Activated CD4-positive, alpha-beta T cell treated with anti-CD3 and anti-CD28 coated beads, Interleukin-2, amount 50 U/mL, for 24 hours (primary cell): Measurements from ENCODE around the gene ILKAP.

Source experiments
- DNase-seq, 2 donors: peaks; one replicate each; pipeline ENCODE4 v3.0.0-alpha.2; 2020; ENCODE audit warnings: low read depth in 1 of 2, low spot score in 1 of 2

ILKAP gene

DNA sequence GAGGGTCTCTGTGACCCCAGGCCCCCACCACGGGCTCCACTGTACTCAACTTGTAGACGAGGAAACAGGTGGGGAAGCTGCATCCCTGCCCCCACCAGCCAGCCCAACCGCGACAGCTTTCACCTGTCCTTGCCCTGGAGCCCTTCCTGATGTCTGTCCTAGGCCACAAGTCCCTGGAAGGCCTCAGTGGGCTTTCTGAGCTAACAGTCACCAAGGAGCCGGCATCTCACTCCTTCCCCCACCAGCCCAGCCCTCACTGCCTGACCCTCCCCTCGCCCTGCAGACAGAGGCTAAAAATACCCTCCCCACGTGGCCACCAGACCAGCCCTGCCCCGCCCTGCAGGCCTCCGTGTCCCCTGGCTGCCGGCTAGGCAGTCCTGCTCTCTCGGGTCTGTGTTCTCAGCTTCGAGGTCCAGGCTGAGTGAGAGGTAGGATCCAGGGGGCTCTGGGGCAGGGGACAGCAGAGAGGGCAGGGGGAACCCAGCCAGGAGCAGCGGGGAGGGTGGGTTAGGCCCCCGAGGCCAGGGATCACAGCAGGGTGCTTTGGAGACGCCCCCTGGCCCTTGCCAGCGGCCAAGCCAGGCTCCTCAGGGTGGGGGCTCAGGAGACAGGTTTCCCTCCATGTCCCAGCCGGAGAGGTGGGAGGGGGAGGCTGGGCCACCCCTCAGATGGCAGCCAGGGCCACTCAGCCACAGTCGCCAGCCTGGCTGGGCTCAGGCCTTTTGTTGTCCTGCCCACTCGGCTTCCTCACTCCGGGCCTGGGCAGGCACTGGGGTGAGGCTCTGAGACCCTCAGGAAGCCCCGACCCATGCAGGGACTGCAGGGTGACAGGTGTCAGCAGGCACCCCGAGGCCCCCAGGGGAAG is 64.9 kb downstream of the ILKAP start, which contains the start of gene KLHL30:
Gene KLHL30 (plus strand): TSS at position 338 of the 865 bp plus-strand sequence. CDS start 2,087 bp downstream, outside the sequence.
- no peak for DNase-seq

DNA sequence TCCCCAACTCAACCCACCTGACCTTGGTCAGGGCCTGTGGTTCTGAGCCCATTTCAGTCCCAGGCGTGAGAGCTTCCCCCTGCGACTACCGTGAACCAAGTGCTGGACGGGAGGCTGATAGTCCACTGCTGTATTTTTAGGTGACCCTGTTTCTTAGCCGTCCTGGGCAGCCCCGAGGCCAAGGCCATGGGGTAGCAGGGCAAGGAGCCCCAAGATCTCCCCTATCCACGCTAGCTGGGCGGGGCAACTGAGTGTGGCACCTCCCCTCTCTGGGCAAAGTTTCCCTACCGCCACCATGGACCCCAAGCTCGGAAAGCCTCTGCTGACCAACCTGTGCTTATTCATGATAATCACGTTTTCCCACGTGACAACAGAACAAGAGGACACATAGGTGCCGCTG is 65.6 kb downstream of the ILKAP start:
- DNase-seq: no peak

DNA sequence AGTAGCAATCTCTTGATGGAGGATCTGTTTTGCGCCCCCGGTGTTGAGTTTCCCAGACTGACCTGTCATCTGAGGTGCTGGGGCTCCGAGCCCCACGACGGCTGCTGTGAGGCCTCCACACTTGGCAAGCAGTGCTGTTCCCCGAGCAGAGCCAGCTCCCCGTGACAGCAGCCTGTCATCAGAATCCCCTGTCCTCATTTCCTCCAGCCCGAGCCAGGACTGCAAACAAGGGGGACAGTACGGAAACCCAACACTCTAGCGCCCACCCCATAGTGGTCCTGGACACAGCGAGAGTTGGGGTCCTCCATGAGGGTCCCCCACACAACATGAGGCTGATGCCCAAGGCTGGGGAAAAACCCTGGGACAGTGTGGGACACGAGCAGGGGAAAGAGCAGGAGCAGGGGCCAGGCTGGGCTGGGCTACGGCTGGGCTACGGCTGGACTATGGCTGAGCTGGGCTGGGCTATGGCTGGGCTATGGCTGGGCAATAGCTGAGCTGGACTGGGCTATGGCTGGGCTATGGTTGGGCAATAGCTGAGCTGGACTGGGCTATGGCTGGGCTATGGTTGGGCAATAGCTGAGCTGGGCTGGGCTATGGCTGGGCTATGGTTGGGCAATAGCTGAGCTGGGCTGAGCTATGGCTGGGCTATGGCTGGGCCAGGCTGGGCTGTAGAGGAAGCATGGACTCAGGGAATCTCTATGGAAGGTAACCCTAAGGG is 66.5 kb downstream of the ILKAP start:
- no peak for DNase-seq

- DNase-seq: no peak
These were observed 67.8 kb downstream of the ILKAP start for GRCh38 chr2:238135601-238136150.

GRCh38 chr2:238134393-238134785 is 69.1 kb downstream of the ILKAP start:
- no peak for DNase-seq

- DNase-seq: no peak
These were observed 69.7 kb downstream of the ILKAP start for GRCh38 chr2:238133499-238134392.

- DNase-seq: no peak
These were observed 70.7 kb downstream of the ILKAP start for GRCh38 chr2:238132463-238133450.

- DNase-seq: no peak
These were observed 71.6 kb downstream of the ILKAP start for GRCh38 chr2:238131761-238132462.

DNA sequence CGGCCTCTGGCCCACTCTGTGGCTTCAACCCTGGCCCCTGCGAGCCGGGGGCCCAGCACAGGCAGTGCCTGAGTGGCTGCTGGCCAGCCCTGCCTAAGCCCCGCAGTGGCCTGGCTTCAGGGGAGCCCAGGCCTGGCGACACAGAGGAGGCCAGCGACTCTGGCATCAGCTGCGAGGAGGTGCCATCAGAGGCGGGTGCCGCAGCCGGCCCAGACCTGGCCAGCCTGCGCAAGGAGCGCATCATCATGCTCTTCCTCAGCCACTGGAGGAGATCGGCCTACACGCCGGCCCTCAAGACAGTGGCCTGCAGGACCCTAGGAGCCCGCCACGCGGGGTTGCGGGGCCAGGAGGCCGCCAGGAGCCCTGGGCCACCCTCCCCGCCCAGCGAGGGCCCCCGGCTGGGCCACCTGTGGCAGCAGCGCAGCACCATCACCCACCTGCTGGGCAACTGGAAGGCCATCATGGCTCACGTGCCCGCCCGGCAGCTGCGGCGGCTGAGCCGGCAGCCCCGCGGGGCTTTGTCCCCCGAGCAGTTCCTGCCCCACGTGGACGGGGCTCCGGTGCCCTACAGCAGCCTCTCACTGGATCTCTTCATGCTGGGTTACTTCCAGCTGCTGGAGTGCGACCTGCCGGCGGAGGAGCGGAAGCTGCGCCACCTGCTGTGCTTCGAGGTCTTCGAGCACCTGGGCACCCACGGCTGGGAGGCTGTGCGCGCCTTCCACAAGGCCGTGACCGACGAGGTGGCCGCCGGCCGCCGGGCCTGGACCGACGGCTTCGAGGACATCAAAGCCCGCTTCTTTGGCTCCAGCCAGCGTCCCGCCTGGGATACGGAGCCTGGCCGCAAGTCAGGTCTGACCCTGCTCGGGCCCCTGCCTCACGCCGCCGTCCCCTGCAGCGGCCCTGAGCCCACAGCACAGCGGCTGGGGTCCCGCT is 72.5 kb downstream of the ILKAP start:
- DNase-seq: no peak

DNA sequence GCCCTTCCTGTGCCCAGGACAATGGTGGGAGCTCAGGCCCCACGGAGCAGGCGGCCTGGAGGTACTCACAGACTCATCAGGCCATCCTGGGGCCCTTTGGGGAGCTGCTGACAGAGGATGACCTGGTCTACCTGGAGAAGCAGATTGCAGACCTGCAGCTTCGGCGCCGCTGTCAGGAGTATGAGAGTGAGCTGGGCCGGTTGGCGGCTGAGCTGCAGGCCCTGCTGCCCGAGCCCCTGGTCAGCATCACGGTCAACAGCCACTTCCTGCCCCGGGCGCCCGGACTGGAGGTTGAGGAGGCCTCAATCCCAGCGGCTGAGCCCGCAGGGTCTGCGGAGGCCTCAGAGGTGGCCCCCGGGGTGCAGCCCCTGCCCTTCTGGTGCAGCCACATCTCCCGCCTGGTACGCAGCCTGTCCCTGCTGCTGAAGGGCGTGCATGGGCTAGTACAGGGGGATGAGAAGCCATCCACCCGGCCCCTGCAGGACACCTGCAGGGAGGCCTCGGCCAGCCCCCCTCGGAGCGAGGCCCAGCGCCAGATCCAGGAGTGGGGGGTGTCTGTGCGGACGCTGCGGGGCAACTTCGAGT is 73.3 kb downstream of the ILKAP start:
- no peak for DNase-seq

DNA sequence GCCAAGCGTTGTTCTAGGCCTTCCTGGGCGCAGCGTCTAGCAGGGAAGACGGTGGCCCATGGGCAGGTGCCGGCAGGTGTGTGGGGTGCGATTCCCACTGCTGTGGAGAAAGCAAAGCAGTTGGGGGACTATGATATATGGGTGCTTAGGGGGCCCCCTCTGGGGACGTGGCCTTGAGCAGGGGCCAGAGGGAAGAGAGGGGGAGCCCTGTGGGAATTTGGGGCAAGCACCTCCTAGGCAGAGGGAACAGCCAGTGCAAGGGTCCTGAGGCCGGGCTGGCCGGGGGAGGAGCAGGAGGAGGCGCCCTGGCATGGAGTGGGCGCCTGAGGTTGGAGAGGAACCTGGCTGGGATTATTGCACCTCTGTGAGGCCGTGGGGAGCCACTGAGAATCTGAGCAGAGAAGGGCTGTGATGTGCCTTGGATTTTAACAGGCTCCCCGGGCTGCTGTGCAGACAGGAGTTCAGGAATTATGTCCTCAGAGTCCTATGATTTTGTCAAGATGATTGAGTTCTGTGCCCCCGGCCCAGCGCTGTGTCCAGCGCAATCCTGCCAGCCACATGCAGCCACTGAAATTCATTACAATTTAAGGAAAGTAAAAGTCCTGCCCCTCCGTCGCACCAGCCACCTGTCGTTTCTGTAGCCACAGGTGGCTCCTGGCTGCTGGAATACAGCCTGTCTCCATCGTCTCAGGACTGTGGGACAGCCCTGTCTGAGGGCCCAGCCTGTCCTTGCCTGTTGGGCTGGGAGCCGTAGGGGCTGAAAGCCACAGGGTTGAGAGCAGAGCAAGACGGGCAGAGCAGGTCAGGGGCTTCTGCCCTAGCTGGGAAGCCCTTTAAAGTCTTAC is 74.1 kb downstream of the ILKAP start:
- DNase-seq: no peak

- no peak for DNase-seq
These were observed 74.9 kb downstream of the ILKAP start for GRCh38 chr2:238128534-238129001.

DNA sequence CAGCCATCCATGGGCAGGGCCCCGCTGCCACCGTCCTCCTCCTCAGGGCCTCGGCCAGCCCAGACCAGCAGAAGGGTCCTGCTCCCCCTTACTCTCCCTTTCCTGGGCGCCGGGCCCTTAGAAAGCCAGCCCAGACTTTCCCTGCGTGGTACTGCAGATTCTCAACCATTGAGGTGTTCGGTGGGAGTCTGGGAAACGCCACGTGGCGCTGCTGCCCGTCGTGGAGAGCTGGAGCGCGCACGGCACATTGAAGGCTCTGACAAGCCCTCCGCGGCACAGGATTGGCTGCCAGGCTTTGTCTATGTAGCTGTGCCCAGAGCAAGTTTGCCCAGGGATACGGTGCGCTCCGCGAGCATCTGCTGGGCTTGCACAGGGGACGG is 75.4 kb downstream of the ILKAP start:
- DNase-seq: no peak

GRCh38 chr2:238127165-238128060 is 76.1 kb downstream of the ILKAP start:
- DNase-seq: no peak

- no peak for DNase-seq
These were observed 76.7 kb downstream of the ILKAP start for GRCh38 chr2:238126775-238127164.

- no peak for DNase-seq
These were observed 77.2 kb downstream of the ILKAP start for GRCh38 chr2:238126338-238126737.
